Measurements from ENCODE around the gene S100A7A.
"Not testable (repeated sequence)": the region's sequence is repeated elsewhere in the genome, so short reads cannot be mapped to it uniquely, and the experiment has no call there.

The S100A7A gene

GRCh38 chr1:153422450-153423068 lies 6.2 kb downstream of the S100A7A start:
- DNase-seq (ENCODE audit: low read depth in 2 of 2): peak; percentile 26 to 29

GRCh38 chr1:153426809-153427208 lies 10.5 kb downstream of the S100A7A start:
- DNase-seq (ENCODE audit: low read depth in 2 of 2): no peak

- no peak for DNase-seq (ENCODE audit: low read depth in 2 of 2)
These were observed 11.8 kb downstream of the S100A7A start for GRCh38 chr1:153428073-153428638.

- no peak for DNase-seq (ENCODE audit: low read depth in 2 of 2)
These were observed 12.5 kb downstream of the S100A7A start for GRCh38 chr1:153428791-153429190.

- DNase-seq (ENCODE audit: low read depth in 2 of 2): no peak
These were observed 13.2 kb downstream of the S100A7A start for GRCh38 chr1:153429266-153430165.

GRCh38 chr1:153430166-153430553 lies 13.8 kb downstream of the S100A7A start:
- no peak for DNase-seq (ENCODE audit: low read depth in 2 of 2)

GRCh38 chr1:153430561-153430960 lies 14.2 kb downstream of the S100A7A start:
- no peak for DNase-seq (ENCODE audit: low read depth in 2 of 2)

- DNase-seq (ENCODE audit: low read depth in 2 of 2): no peak
These were observed 14.7 kb downstream of the S100A7A start for GRCh38 chr1:153431002-153431401.

GRCh38 chr1:153431427-153431826 lies 15.1 kb downstream of the S100A7A start:
- no peak for DNase-seq (ENCODE audit: low read depth in 2 of 2)

GRCh38 chr1:153431928-153432327 lies 15.6 kb downstream of the S100A7A start:
- DNase-seq (ENCODE audit: low read depth in 2 of 2): no peak

GRCh38 chr1:153432874-153433681 lies 16.8 kb downstream of the S100A7A start:
- no peak for DNase-seq (ENCODE audit: low read depth in 2 of 2)

GRCh38 chr1:153434746-153435455 lies 18.6 kb downstream of the S100A7A start:
- DNase-seq (ENCODE audit: low read depth in 2 of 2): no peak

GRCh38 chr1:153437236-153437635 lies 20.9 kb downstream of the S100A7A start:
- no peak for DNase-seq (ENCODE audit: low read depth in 2 of 2)

- no peak for DNase-seq (ENCODE audit: low read depth in 2 of 2)
These were observed 22.3 kb downstream of the S100A7A start for GRCh38 chr1:153438599-153438998.

- no peak for DNase-seq (ENCODE audit: low read depth in 2 of 2)
These were observed 23.0 kb downstream of the S100A7A start for GRCh38 chr1:153439273-153439672.

- DNase-seq (ENCODE audit: low read depth in 2 of 2): no peak
These were observed 25.0 kb downstream of the S100A7A start for GRCh38 chr1:153441238-153441755.

GRCh38 chr1:153443486-153443885 lies 27.2 kb downstream of the S100A7A start:
- no peak for DNase-seq (ENCODE audit: low read depth in 2 of 2)

GRCh38 chr1:153444078-153444477 lies 27.8 kb downstream of the S100A7A start:
- DNase-seq (ENCODE audit: low read depth in 2 of 2): no peak

GRCh38 chr1:153447498-153448170 lies 31.3 kb downstream of the S100A7A start:
- peak in 1 of 2 experiments; percentile 11 for DNase-seq (ENCODE audit: low read depth in 2 of 2)

- DNase-seq (ENCODE audit: low read depth in 2 of 2): not testable (repeated sequence)
These were observed 32.5 kb downstream of the S100A7A start for GRCh38 chr1:153448851-153449250.

Measured in fibroblast of skin of left quadriceps (primary cell).